Measurements from ENCODE around the gene GPR17. TPM values are rescaled to one million over a fixed set of nuclear protein-coding genes. Genes with fewer than 3 reads are reported as not detected.

GPR17 gene
- total and polyA plus RNA-seq, 8 donors = 0.24 to 3.6 (median 1.1) TPM

DNA sequence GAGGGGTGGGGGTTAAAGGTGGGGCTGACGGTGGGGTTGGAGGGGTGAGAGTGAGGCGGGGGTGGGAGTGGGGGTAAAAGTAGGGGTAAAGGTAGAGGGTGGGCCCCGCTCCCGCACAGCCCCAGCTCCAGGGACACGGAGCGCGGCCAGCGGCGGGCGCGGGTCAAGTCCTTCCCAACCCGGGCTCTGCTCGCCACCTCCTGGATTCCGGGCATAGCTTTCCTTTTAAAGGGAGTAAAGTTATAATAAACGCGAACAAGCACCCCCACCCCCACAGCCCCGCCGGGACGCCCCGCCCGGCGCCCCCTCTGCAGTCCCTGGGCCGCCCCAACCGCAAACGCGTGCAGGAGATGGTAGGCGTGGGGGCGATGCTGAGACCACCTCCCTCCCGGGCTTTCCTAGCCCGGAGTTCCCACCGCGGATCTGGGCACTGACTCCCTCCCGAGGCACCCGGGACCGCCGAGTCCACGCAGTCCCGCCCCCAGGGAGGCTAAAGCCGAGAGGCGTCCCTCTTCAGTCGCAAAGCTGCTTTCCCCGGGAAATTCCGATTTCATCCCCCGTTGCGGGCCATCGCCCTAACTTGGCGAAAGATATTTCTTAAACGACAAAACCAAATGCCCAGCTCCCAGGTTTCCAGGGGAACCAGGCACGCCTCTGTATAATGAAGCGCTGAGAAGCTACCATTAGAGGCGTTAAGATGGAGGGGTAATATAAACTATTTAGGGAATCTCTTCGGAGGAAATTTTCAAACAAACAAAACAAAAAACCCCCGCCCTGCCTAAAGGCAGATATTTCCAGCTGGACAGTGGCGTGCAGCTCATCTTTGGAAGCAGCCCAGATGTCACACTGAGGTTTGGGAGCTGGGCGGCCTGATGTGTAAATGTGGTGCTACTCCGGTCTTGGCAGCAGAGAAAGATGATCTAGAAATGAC is 29.6 kb downstream of the GPR17 start, which contains the start of gene LIMS2:
Gene LIMS2 (minus strand): TSS at position 200 of the 931 bp plus-strand sequence. CDS start 506 bp downstream, outside the sequence.
- peak within 1 kb of the TSS; percentile 46 to 55 for H3K4me3 ChIP-seq
- no peaks in the 10 kb centered on the region for H3K9me3 ChIP-seq
- peak; percentile 74 for ATAC-seq
- no peaks in the 10 kb centered on the region for H3K36me3 ChIP-seq
- TF ChIP-seq, protein P1, sequence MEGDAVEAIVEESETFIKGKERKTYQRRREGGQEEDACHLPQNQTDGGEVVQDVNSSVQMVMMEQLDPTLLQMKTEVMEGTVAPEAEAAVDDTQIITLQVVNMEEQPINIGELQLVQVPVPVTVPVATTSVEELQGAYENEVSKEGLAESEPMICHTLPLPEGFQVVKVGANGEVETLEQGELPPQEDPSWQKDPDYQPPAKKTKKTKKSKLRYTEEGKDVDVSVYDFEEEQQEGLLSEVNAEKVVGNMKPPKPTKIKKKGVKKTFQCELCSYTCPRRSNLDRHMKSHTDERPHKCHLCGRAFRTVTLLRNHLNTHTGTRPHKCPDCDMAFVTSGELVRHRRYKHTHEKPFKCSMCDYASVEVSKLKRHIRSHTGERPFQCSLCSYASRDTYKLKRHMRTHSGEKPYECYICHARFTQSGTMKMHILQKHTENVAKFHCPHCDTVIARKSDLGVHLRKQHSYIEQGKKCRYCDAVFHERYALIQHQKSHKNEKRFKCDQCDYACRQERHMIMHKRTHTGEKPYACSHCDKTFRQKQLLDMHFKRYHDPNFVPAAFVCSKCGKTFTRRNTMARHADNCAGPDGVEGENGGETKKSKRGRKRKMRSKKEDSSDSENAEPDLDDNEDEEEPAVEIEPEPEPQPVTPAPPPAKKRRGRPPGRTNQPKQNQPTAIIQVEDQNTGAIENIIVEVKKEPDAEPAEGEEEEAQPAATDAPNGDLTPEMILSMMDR (IDR thresholded peaks at IDR 0.05) = no peak
- DNase-seq = peak in 1 of 4 donors; percentile 76
- peaks cover 0 to 66% of the 10 kb centered on the region in 2 donors for H3K27me3 ChIP-seq
- intact Hi-C loops (cut with DNase I) = no loop called here
- peaks cover 6 to 29% of the 10 kb centered on the region in 2 donors for H3K4me1 ChIP-seq
- peak within 1 kb of the TSS; percentile 65 to 86 for H3K27ac ChIP-seq

DNA sequence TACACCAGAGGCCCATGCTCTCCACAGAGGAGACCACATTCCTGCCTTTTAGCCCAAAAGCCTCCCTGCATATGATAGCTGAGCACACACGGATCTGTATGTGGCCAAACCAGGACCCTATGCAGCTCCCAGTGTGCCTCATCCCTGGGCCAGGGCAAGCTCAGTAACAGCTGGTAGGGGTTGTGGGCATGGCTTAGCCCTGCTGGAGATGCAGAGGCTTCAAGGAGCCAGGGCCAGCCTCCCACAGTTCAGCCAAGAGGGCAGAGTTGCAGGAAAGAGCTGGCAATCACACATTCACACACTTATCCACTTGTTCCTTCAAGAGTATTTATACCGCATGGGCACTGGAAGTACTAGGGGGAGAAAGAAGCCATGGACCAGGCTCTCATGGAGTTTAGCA is 31.0 kb downstream of the GPR17 start:
- Histone ChIP-seq H3K4me1 (peaks cover 6 to 24% of the 10 kb centered on the region in 2 donors), H3K4me3 (no peak overlapping the region), H3K27me3 (peaks cover 0 to 70% of the 10 kb centered on the region in 2 donors), H3K9me3 (no peaks in the 10 kb centered on the region), H3K36me3 (no peaks in the 10 kb centered on the region), H3K27ac (no peak overlapping the region)
- TF ChIP-seq, protein P1 (IDR thresholded peaks at IDR 0.05) = no peak
- intact Hi-C loops (cut with DNase I) = no loop called here
- ATAC-seq = peak; percentile 16
- DNase-seq = no peak

DNA sequence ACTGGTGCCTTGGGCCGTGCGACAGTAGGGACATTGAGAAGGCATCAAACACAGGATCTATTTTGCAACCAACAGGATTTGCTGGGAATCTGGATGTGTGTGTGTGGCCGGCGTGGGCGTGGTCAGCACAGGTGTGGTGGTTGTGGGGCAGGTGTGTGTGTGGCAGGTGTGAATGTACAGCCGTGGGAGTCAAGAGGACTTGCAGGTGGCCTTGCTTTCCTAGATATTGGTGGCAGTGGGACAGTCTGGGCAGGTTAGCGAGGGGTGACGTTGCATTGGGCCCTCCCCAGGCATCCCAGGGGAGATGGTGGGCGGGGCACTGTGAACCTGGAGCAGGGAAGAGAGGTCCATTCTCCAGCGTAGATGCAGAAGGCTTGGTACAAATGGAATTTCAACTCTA is 32.6 kb downstream of the GPR17 start:
- Histone ChIP-seq H3K27ac (no peak overlapping the region), H3K27me3 (peaks cover 0 to 54% of the 10 kb centered on the region in 2 donors), H3K4me1 (peaks cover 6 to 23% of the 10 kb centered on the region in 2 donors), H3K9me3 (no peaks in the 10 kb centered on the region), H3K4me3 (no peak overlapping the region), H3K36me3 (no peaks in the 10 kb centered on the region)
- intact Hi-C loops (cut with DNase I) = no loop called here
- TF ChIP-seq, protein P1 (IDR thresholded peaks at IDR 0.05) = no peak
- ATAC-seq (no peak), DNase-seq (peak in 1 of 4 donors; percentile 47)

DNA sequence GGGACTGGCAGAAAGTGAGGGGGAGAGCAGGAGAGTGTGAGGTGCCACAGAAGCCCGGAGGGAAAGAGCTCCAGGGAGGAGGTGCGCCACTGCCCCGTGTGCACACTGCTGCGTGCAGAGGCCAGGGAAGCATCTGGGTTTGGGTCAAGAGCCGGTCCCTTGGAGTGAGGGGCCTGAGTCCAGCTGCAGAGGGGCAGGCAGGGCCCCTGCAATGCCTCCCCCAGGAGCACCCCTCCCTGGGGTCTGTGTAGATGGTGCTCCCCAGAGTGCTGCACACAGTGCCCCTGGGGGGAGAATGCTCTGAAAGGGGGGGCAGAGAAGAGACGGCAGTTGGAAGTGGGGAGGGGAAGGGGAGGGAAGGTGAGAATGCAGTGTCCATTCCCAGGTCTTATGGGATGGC is 33.0 kb downstream of the GPR17 start:
- no peaks in the 10 kb centered on the region for H3K36me3 ChIP-seq
- peak in 1 of 4 donors; percentile 35 for DNase-seq
- H3K27ac ChIP-seq = no peak overlapping the region
- no peaks in the 10 kb centered on the region for H3K9me3 ChIP-seq
- no peak for ATAC-seq
- H3K27me3 ChIP-seq = peaks cover 0 to 49% of the 10 kb centered on the region in 2 donors
- H3K4me3 ChIP-seq = no peak overlapping the region
- intact Hi-C loops (cut with DNase I) = no loop called here
- H3K4me1 ChIP-seq = peaks cover 6 to 20% of the 10 kb centered on the region in 2 donors
- TF ChIP-seq, protein P1 (IDR thresholded peaks at IDR 0.05) = no peak

DNA sequence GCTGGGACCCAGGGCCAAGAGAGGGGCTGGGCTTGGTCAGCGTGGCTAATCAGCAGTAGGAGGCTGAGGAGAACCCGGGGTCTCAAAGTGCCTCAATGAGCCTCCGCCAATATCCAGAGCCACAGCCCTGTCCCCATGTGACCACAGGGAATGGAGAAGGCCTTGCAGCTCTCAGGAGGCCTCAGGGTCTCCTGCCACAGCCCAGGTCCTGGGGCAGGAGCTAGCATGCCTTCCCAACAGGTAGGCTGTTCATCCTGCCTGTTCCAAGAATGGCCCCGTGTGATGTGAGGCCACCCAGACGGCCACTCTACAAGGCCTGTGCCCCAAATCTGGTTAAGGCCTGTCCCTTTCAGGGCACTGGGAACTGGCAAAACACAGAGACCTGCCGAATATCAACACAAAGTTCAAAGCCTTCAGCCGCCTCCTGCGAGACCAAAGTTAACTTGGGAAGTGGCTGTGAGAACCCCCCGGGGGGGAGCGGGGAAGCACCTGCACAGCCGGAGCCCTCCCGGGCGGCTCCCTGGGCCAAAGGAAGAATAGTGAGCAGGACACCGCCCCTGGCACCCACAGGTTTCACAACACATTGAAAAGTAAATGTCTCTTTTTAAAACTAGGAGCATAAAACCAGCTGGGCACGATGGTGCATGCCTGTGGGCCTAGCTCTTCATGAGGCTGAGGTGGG is 33.9 kb downstream of the GPR17 start:
- TF ChIP-seq, protein P1 (IDR thresholded peaks at IDR 0.05) = no peak
- H3K9me3 ChIP-seq = no peaks in the 10 kb centered on the region
- H3K4me3 ChIP-seq = peak overlapping the region in 1 of 2 donors; percentile 30
- intact Hi-C loops (cut with DNase I) = no loop called here
- H3K36me3 ChIP-seq = no peaks in the 10 kb centered on the region
- ATAC-seq (no peak), DNase-seq (no peak)
- peaks cover 0 to 41% of the 10 kb centered on the region in 2 donors for H3K27me3 ChIP-seq
- H3K27ac ChIP-seq = no peak overlapping the region
- H3K4me1 ChIP-seq = peaks cover 0 to 12% of the 10 kb centered on the region in 2 donors

Data from left lung (tissue), 10 donors.